HCT116 (cell line): ENCODE data around the gene FMNL1. TPM values are rescaled to one million over a fixed set of nuclear protein-coding genes. Genes with fewer than 3 reads are reported as not detected.

Experiments
- ATAC-seq: fragments of 200-7000 bp; cut with Tn5 transposase; 2 replicates; pipeline ENCODE4 v1.9.1; 2020; ENCODE audit warnings: mild to moderate bottlenecking, moderate library complexity
- BruUV-seq: library from RNA; stranded (reverse); fragments of 400-500 nt; replicated peaks from 2 replicates; lab custom pipeline; 2021; lab: Mats Ljungman, UMichigan
- CTCF ChIA-PET: fragments of 300-600 bp; sonication (Branson Sonifier 250); formaldehyde crosslinking; loops from one replicate; lab custom pipeline; 2021; ENCODE audit warnings: antibody characterized with exemption; lab: Charles Lee
- POLR2A ChIA-PET: fragments of 300-600, 350-600 bp; sonication (Branson Sonifier 250); formaldehyde crosslinking; loops from one replicate; lab custom pipeline; 2021; ENCODE audit warnings: antibody characterized with exemption; lab: Charles Lee
- RAD21 ChIA-PET, 2 experiments: fragments of 300-600 bp; sonication (Branson Sonifier 250); formaldehyde crosslinking; loops; one replicate each; lab custom pipeline; 2023; ENCODE audit warnings: low total read pairs in 2 of 2; ENCODE audit not compliant: uncharacterized antibody in 2 of 2, unreplicated experiment in 2 of 2, low non-redundant PET in 1 of 2; lab: Charles Lee
- DNase-seq: peaks from one replicate; pipeline ENCODE4 v3.0.0-alpha.2; 2010; ENCODE audit warnings: low read depth, low spot score
- H2AFZ ChIP-seq: fragments of 200-600 bp; shearing (Covaris generic), sonication (generic); 2 replicates; pipeline ENCODE4 v1.6.1; 2017; ENCODE audit warnings: low read depth, mixed run types, mixed read lengths, antibody characterized with exemption, low read length; ENCODE audit not compliant: poor library complexity, severe bottlenecking
- H3K27ac ChIP-seq: 2 replicates; pipeline ENCODE4 v1.5.1; 2012; ENCODE audit warnings: low read depth, low read length
- H3K27me3 ChIP-seq: fragments of 200-600 bp; sonication (generic); 2 replicates; pipeline ENCODE4 v1.6.1; 2016; ENCODE audit warnings: mixed run types, low read length, mixed read lengths; ENCODE audit not compliant: insufficient read depth
- H3K36me3 ChIP-seq, 2 experiments: fragments of 200-500 bp in 1 of 2; fragments of 200-600 bp in 1 of 2; sonication (Bioruptor generic) in 1 of 2; sonication (generic) in 1 of 2; 2 replicates each; pipeline versions ENCODE4 v1.5.1 to v1.6.1; 2014 to 2016; ENCODE audit warnings: low read length in 2 of 2, inconsistent platforms in 1 of 2, mixed read lengths in 1 of 2, mixed run types in 1 of 2; ENCODE audit not compliant: insufficient read depth in 2 of 2, control insufficient read depth in 1 of 2
- H3K4me1 ChIP-seq, 2 experiments: fragments of 200-600 bp in 1 of 2; sonication (generic) in 1 of 2; 2 replicates each; pipeline versions ENCODE4 v1.5.1 to v1.6.1; 2012 to 2017; ENCODE audit warnings: low read length in 2 of 2, inconsistent platforms in 1 of 2, mild to moderate bottlenecking in 1 of 2, mixed read lengths in 1 of 2, mixed run types in 1 of 2, moderate library complexity in 1 of 2; ENCODE audit not compliant: insufficient read depth in 2 of 2, control insufficient read depth in 1 of 2
- H3K4me2 ChIP-seq: fragments of 200-600 bp; sonication (generic); 2 replicates; pipeline ENCODE4 v1.6.1; 2017; ENCODE audit warnings: mixed run types, low read length, mixed read lengths
- H3K4me3 ChIP-seq, 2 experiments: fragments of 200-600 bp in 1 of 2; sonication (generic) in 1 of 2; replicated peaks in 1 of 2; 2 replicates each; pipeline ENCODE4 v1.5.1; 2011 to 2016; ENCODE audit warnings: low read length in 2 of 2, control low read depth in 1 of 2, low read depth in 1 of 2, mild to moderate bottlenecking in 1 of 2, mixed read lengths in 1 of 2, mixed run types in 1 of 2
- H3K79me2 ChIP-seq: fragments of 200-600 bp; sonication (generic); 2 replicates; pipeline ENCODE4 v1.6.1; 2017; ENCODE audit warnings: mild to moderate bottlenecking, mixed run types, low read length, moderate library complexity, mixed read lengths; ENCODE audit not compliant: insufficient read depth
- H3K9ac ChIP-seq: fragments of 200-600 bp; sonication (generic); 2 replicates; pipeline ENCODE4 v1.6.1; 2016; ENCODE audit warnings: low read length, mixed read lengths
- H3K9me2 ChIP-seq: fragments of 200-600 bp; sonication (generic), shearing (Covaris generic); 2 replicates; pipeline ENCODE4 v1.6.1; 2017; ENCODE audit warnings: mixed run types, mild to moderate bottlenecking, moderate library complexity; ENCODE audit not compliant: insufficient read depth
- H3K9me3 ChIP-seq, 2 experiments: fragments of 200-500 bp in 1 of 2; fragments of 200-600 bp in 1 of 2; sonication (Bioruptor generic) in 1 of 2; sonication (generic) in 1 of 2; 2 replicates each; pipeline ENCODE4 v1.6.1; 2014 to 2017; ENCODE audit warnings: low read length in 2 of 2, mixed read lengths in 2 of 2, inconsistent platforms in 1 of 2, low read depth in 1 of 2, mild to moderate bottlenecking in 1 of 2, mixed run types in 1 of 2, moderate library complexity in 1 of 2; ENCODE audit not compliant: control insufficient read depth in 1 of 2, insufficient read depth in 1 of 2
- H4K20me1 ChIP-seq: fragments of 200-600 bp; sonication (generic), shearing (Covaris generic); 2 replicates; pipeline ENCODE4 v1.6.1; 2017; ENCODE audit warnings: mixed run types, mild to moderate bottlenecking, moderate library complexity; ENCODE audit not compliant: insufficient read depth
- CBX3 ChIP-seq: IDR thresholded peaks from 2 replicates; pipeline ENCODE4 v1.6.1; 2012; ENCODE audit warnings: low read depth
- ELF1 ChIP-seq: IDR thresholded peaks from 2 replicates; pipeline ENCODE4 v1.6.1; 2012; ENCODE audit warnings: low read depth, borderline replicate concordance
- EZH2 ChIP-seq: fragments of 200-600 bp; sonication (generic); IDR thresholded peaks from 2 replicates; pipeline ENCODE4 v1.6.1; 2017; ENCODE audit warnings: antibody characterized with exemption, mixed run types
- JUND ChIP-seq: IDR thresholded peaks from 2 replicates; pipeline ENCODE4 v1.6.1; 2012
- RAD21 ChIP-seq: IDR thresholded peaks from 2 replicates; pipeline ENCODE4 v1.6.1; 2012; ENCODE audit warnings: low read depth, mild to moderate bottlenecking
- SIN3A ChIP-seq: IDR thresholded peaks from 2 replicates; pipeline ENCODE4 v1.6.1; 2012; ENCODE audit warnings: low read depth
- SP1 ChIP-seq: IDR thresholded peaks from 2 replicates; pipeline ENCODE4 v1.6.1; 2012; ENCODE audit warnings: low read depth
- TCF7L2 ChIP-seq: IDR thresholded peaks from 2 replicates; pipeline ENCODE4 v1.7.0; 2011; ENCODE audit warnings: borderline replicate concordance, inconsistent platforms; ENCODE audit not compliant: insufficient read depth, insufficient read length; ENCODE audit errors: extremely low read depth
- YY1 ChIP-seq: IDR thresholded peaks from 2 replicates; pipeline ENCODE4 v1.6.1; 2011; ENCODE audit warnings: low read length, low read depth, moderate library complexity, mild to moderate bottlenecking; ENCODE audit not compliant: insufficient replicate concordance; ENCODE audit errors: extremely low read depth
- ZBTB33 ChIP-seq: IDR thresholded peaks from 2 replicates; pipeline ENCODE4 v1.6.1; 2011; ENCODE audit warnings: mild to moderate bottlenecking, low read length, moderate library complexity; ENCODE audit not compliant: insufficient replicate concordance; ENCODE audit errors: extremely low read depth
- ZNF274 ChIP-seq: fragments of 200-500 bp; sonication (Bioruptor generic); IDR thresholded peaks from 2 replicates; pipeline ENCODE4 v1.6.1; 2014; ENCODE audit warnings: mild to moderate bottlenecking, low read depth, low read length, inconsistent platforms
- intact Hi-C: fragments of 100-400 bp; cut with micrococcal nuclease; formaldehyde crosslinking; loops from 2 replicates; pipeline ENCODE4 v1.10.0; 2022
- total RNA-seq: library from RNA; stranded (reverse); gene quantifications from one replicate; pipeline ENCODE4 v1.2.1, GENCODE V29; 2021; ENCODE audit not compliant: unreplicated experiment
- TF ChIP-seq, protein P1 (sequence below): IDR thresholded peaks from 2 replicates; pipeline ENCODE4 v1.6.1; 2012
- TF ChIP-seq, protein P2 (sequence below): IDR thresholded peaks from 2 replicates; pipeline ENCODE4 v1.6.1; 2012; ENCODE audit warnings: low read depth
- TF ChIP-seq, protein P3 (sequence below): IDR thresholded peaks from 2 replicates; pipeline ENCODE4 v1.6.1; 2012

The FMNL1 gene
- total RNA-seq, 1 experiment from 2014 or later: 8.2 TPM

GRCh38 chr17:45244725-45245656, 23.3 kb downstream of the FMNL1 start:
- Histone ChIP-seq H3K27me3 (no peaks in the 10 kb centered on the region), H4K20me1 (no peaks in the 10 kb centered on the region), H3K36me3 (peaks cover 0 to 4% of the 10 kb centered on the region in 2 experiments; a peak in 1 of 4 replicates), H3K9ac (no peak overlapping the region), H3K4me2 (no peak overlapping the region), H3K4me1 (peaks cover 11 to 19% of the 10 kb centered on the region in 2 experiments; a peak in 3 of 4 replicates), H3K79me2 (peaks cover 9% of the 10 kb centered on the region; the same call in 1 of the 2 replicates), H3K27ac (no peak overlapping the region), H2AFZ (no peak overlapping the region), H3K9me3 (no peaks in the 10 kb centered on the region), H3K4me3 (no peak overlapping the region), H3K9me2 (no peaks in the 10 kb centered on the region)
- BruUV-seq: no TSS peak
- ChIA-PET CTCF (interaction anchor here (1.2 to 3.2 kb wide), 3 partner anchors 9 to 110 kb away, joined by 3 to 9 read pairs (median 3); partner anchors contain the start of gene ACBD4), RAD21 (no interaction called here), POLR2A (no interaction called here)
- ATAC-seq: no peak
- intact Hi-C loops: no loop called here
- TF ChIP-seq SP1 (no peak), EZH2 (no peak), ZBTB33 (no peak), ZNF274 (no peak), RAD21 (no peak), SIN3A (no peak), ELF1 (no peak), YY1 (no peak), JUND (no peak), CBX3 (no peak), TCF7L2 (no peak)
- TF ChIP-seq, protein P1, sequence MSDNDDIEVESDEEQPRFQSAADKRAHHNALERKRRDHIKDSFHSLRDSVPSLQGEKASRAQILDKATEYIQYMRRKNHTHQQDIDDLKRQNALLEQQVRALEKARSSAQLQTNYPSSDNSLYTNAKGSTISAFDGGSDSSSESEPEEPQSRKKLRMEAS: no peak
- TF ChIP-seq, protein P2, sequence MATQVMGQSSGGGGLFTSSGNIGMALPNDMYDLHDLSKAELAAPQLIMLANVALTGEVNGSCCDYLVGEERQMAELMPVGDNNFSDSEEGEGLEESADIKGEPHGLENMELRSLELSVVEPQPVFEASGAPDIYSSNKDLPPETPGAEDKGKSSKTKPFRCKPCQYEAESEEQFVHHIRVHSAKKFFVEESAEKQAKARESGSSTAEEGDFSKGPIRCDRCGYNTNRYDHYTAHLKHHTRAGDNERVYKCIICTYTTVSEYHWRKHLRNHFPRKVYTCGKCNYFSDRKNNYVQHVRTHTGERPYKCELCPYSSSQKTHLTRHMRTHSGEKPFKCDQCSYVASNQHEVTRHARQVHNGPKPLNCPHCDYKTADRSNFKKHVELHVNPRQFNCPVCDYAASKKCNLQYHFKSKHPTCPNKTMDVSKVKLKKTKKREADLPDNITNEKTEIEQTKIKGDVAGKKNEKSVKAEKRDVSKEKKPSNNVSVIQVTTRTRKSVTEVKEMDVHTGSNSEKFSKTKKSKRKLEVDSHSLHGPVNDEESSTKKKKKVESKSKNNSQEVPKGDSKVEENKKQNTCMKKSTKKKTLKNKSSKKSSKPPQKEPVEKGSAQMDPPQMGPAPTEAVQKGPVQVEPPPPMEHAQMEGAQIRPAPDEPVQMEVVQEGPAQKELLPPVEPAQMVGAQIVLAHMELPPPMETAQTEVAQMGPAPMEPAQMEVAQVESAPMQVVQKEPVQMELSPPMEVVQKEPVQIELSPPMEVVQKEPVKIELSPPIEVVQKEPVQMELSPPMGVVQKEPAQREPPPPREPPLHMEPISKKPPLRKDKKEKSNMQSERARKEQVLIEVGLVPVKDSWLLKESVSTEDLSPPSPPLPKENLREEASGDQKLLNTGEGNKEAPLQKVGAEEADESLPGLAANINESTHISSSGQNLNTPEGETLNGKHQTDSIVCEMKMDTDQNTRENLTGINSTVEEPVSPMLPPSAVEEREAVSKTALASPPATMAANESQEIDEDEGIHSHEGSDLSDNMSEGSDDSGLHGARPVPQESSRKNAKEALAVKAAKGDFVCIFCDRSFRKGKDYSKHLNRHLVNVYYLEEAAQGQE: no peak
- TF ChIP-seq, protein P3, sequence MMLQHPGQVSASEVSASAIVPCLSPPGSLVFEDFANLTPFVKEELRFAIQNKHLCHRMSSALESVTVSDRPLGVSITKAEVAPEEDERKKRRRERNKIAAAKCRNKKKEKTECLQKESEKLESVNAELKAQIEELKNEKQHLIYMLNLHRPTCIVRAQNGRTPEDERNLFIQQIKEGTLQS: no peak
- no peak for DNase-seq
